ENCODE data around the gene ATP10A. TPM values are rescaled to one million over a fixed set of nuclear protein-coding genes. Genes with fewer than 3 reads are reported as not detected.

Gene ATP10A
- total RNA-seq, 1 donor from 2014 or later = 0.26 TPM

- DNase-seq (ENCODE audit: low read depth) (no peak), FAIRE-seq (no peak)
- Histone ChIP-seq H3K36me3 (ENCODE audit: control insufficient read depth, insufficient read depth, low read length) (no peaks in the 10 kb centered on the region), H3K27me3 (ENCODE audit: control insufficient read depth, insufficient read depth, low read length) (no peaks in the 10 kb centered on the region), H3K4me3 (ENCODE audit: low read depth, low read length) (no peak overlapping the region)
- TF ChIP-seq CTCF (IDR thresholded peaks at IDR 0.05; ENCODE audit: insufficient read depth, low read length, severe bottlenecking) = no peak
Measured at GRCh38 chr15:25679964-25680685, 183.0 kb downstream of the ATP10A start.

DNA sequence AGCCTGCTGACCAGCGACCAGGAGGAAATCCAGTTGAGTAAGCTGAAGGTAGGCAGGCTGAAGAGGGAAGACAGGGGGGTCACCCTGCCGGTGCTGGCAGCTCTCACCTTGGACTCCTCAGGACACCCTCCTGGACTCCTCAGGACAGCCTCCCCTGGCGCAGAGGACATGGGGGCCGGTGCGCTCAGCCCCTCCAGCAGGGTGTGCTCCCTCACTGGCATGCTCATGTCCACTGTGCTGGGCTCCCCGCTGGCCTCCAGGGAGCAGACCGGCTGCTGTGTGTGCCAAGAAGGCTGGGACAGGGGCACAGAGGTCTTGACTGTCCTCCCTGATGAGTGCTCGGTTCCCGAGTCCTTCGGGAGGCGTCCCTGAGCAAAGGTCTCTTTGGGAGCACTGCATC, 183.6 kb downstream of the ATP10A start:
- DNase-seq (ENCODE audit: low read depth) (no peak), FAIRE-seq (no peak)
- no peak for TF ChIP-seq CTCF (IDR thresholded peaks at IDR 0.05; ENCODE audit: insufficient read depth, low read length, severe bottlenecking)
- no peaks in the 10 kb centered on the region for H3K36me3 ChIP-seq (ENCODE audit: control insufficient read depth, insufficient read depth, low read length)
- H3K27me3 ChIP-seq (ENCODE audit: control insufficient read depth, insufficient read depth, low read length) = no peaks in the 10 kb centered on the region
- no peak overlapping the region for H3K4me3 ChIP-seq (ENCODE audit: low read depth, low read length)

DNA sequence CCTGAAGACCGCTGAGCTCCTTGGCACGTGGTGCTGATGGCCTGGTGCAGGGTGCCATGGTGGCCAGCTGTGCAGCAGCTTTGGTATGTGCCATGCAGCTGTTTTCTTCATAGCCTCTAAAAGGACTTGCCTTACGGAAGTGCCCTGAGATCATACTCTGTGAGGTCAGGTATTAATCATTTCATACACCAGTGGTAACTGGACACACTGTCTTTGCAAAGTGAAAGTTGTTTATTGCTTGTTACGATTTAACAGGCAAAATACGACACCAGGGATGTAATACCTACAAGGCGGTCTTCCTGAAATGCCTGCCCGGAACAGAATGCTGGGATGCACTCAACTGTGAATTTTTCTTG, 184.6 kb downstream of the ATP10A start:
- no peak for DNase-seq (ENCODE audit: low read depth)
- FAIRE-seq = no peak

DNA sequence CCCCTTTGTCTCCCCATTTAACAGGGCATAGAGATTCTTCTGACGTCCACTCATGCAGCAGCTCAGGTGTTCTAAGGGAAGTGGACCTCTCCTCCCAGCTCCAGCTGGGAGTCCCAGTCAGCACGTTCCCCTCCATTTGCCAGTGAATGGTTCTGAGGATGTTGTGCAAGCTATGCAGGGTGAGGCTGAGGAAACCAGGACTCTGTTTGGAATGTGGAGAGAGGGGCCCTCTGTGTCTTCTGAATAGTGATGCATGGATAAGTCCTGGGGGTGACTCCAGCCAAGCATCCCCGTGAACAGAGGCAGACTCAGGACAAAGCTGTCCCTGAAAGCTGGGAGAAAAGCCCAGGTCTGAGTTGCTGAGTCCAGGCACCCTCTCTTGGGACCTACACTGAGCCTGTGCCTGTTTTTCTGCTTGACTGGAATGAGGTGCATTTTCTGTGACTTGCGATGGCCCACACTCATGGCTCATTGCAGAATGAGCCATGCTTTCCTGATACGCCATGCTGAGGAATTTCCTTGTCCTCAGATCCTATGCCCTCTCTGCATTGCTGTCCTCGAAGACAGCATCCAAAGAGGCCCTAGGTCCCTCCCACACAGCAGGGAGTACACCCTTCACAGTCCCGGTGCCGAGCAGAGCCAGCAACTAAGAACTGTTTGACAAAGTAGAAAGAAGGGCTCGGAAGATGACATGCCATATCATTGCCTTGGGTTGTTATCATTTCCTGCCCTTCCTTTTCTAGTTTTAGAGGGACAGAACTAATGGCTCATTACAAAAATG, 185.2 kb downstream of the ATP10A start:
- FAIRE-seq (peak; percentile 13), DNase-seq (ENCODE audit: low read depth) (no peak)
- Histone ChIP-seq H3K36me3 (ENCODE audit: control insufficient read depth, insufficient read depth, low read length) (no peaks in the 10 kb centered on the region), H3K27me3 (ENCODE audit: control insufficient read depth, insufficient read depth, low read length) (no peaks in the 10 kb centered on the region), H3K4me3 (ENCODE audit: low read depth, low read length) (no peak overlapping the region)
- no peak for TF ChIP-seq CTCF (IDR thresholded peaks at IDR 0.05; ENCODE audit: insufficient read depth, low read length, severe bottlenecking)

More for the DNA sequence above, 184.6 kb downstream of the ATP10A start:
- H3K4me3 ChIP-seq (ENCODE audit: low read depth, low read length) = no peak overlapping the region
- no peaks in the 10 kb centered on the region for H3K36me3 ChIP-seq (ENCODE audit: control insufficient read depth, insufficient read depth, low read length)
- no peak for TF ChIP-seq CTCF (IDR thresholded peaks at IDR 0.05; ENCODE audit: insufficient read depth, low read length, severe bottlenecking)
- no peaks in the 10 kb centered on the region for H3K27me3 ChIP-seq (ENCODE audit: control insufficient read depth, insufficient read depth, low read length)

- H3K4me3 ChIP-seq (ENCODE audit: low read depth, low read length) = no peak overlapping the region
- no peaks in the 10 kb centered on the region for H3K36me3 ChIP-seq (ENCODE audit: control insufficient read depth, insufficient read depth, low read length)
- FAIRE-seq (no peak), DNase-seq (ENCODE audit: low read depth) (no peak)
- TF ChIP-seq CTCF (IDR thresholded peaks at IDR 0.05; ENCODE audit: insufficient read depth, low read length, severe bottlenecking) = no peak
- no peaks in the 10 kb centered on the region for H3K27me3 ChIP-seq (ENCODE audit: control insufficient read depth, insufficient read depth, low read length)
Measured at GRCh38 chr15:25676070-25676469, 187.1 kb downstream of the ATP10A start.

Measured in bronchial epithelial cell (primary cell).